T-helper 2 cell treated with Interferon-gamma antibody and Interleukin-4, amounts not matched to agents 5 μg/mL and 100 μg/mL, for 36 hours (primary cell): Measurements from ENCODE around the gene RPP25L.

Experiments used
- DNase-seq: peaks from one replicate; pipeline ENCODE4 v3.0.0; 2021; ENCODE audit warnings: low spot score
- H3K27ac Mint-ChIP-seq: one replicate; pipeline ENCODE4 v1.8.0; 2021; ENCODE audit warnings: mild to moderate bottlenecking, mixed read lengths
- H3K27me3 Mint-ChIP-seq: one replicate; pipeline ENCODE4 v1.8.0; 2021; ENCODE audit warnings: low read depth, mixed read lengths
- H3K36me3 Mint-ChIP-seq: one replicate; pipeline ENCODE4 v1.8.0; 2021; ENCODE audit warnings: low read depth, mixed read lengths
- H3K4me1 Mint-ChIP-seq: one replicate; pipeline ENCODE4 v1.8.0; 2021; ENCODE audit warnings: low read depth, mixed read lengths
- H3K4me3 Mint-ChIP-seq: one replicate; pipeline ENCODE4 v1.8.0; 2022; ENCODE audit warnings: mild to moderate bottlenecking, moderate library complexity, mixed read lengths
- H3K9me3 Mint-ChIP-seq: one replicate; pipeline ENCODE4 v1.8.0; 2021; ENCODE audit warnings: mixed read lengths

RPP25L gene

DNA sequence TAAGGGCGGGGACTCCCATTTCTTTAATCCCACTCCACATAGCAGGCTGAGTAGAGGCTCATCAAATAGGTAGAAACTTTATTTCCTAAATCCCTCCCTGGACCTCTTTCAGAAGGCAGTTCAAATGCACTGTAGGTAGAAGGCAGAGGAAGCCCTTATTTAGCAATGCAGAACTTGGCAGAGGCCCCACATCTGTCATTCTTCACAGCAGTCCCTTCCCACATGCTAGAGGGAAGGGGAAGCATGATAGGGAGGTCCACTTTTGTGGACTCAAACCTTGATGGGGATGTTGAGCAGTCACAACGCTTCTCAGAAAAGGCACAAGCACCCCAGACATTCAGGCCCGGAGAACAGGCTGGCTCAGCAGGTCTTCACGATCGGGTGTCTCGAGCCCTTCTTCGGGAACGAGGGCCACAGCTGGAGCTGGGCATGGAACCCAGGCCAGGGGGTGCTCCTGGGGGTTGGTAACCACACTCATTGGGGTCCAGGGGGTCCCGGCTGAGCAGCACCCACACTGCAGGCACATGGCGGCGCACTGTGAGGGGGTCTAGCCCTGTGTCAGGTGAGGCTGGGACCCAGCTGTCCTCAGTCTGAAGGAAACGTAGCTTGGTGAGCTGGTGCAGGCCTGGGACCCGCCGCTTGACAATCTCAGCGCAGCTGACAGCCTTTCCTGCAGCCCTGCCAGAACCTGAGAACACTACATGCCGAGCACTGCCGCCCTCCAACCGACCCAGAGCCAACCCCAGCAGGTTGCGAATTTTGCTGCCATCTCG, 1.3 kb downstream of the RPP25L start:
- Mint-ChIP-seq H3K9me3 (no peaks in the 10 kb centered on the region), H3K27ac (no peak overlapping the region), H3K4me3 (peak overlapping the region; percentile 92), H3K36me3 (peaks cover 9% of the 10 kb centered on the region), H3K27me3 (no peaks in the 10 kb centered on the region), H3K4me1 (peaks cover 18% of the 10 kb centered on the region)
- DNase-seq: no peak

DNA sequence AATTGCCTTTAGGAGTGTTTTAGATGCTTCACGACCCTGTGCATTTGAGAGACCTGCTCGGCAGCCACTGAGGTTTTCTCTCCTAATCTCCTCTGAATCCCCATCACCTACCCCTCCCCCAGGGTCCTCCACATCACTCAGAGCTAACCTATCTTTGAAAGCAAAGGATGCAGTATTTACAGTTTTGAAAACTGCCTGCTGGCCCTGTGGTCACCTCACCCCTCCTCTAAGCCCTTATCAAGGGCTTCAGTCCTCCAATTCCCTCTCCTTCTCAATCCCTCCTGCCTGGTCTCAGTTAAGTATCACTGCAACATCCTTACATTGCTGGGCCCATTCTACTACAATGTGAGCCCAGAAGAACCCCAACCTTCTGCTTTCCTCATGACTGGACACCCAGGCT, 4.6 kb downstream of the RPP25L start:
- Mint-ChIP-seq H3K36me3 (no peaks in the 10 kb centered on the region), H3K27me3 (peaks cover 6% of the 10 kb centered on the region), H3K4me1 (peaks cover 7% of the 10 kb centered on the region), H3K4me3 (no peak overlapping the region), H3K27ac (no peak overlapping the region), H3K9me3 (no peaks in the 10 kb centered on the region)
- DNase-seq: no peak

DNA sequence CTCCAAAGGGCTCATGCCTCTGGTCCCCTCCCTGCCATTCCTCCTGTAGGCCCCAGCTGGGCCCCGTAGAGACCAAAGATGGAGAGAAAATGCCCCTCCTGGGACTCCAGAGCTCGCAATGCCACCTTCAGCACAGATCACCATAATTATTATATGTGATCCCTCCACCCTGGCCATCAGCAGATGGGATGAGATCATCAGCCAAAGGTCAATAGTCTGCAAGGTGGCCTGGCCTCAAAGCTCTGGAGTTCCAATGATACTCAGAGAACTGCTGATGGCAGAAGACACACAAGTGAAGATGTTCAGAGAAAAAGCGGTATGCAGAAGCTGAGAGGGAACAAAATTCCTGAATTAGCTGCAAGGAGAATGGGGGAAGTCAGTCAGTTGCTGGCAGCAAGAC, 5.0 kb downstream of the RPP25L start:
- no peak overlapping the region for H3K27ac Mint-ChIP-seq
- H3K27me3 Mint-ChIP-seq: peaks cover 6% of the 10 kb centered on the region
- H3K9me3 Mint-ChIP-seq: no peaks in the 10 kb centered on the region
- H3K4me1 Mint-ChIP-seq: peaks cover 6% of the 10 kb centered on the region
- DNase-seq: no peak
- no peaks in the 10 kb centered on the region for H3K36me3 Mint-ChIP-seq
- no peak overlapping the region for H3K4me3 Mint-ChIP-seq

DNA sequence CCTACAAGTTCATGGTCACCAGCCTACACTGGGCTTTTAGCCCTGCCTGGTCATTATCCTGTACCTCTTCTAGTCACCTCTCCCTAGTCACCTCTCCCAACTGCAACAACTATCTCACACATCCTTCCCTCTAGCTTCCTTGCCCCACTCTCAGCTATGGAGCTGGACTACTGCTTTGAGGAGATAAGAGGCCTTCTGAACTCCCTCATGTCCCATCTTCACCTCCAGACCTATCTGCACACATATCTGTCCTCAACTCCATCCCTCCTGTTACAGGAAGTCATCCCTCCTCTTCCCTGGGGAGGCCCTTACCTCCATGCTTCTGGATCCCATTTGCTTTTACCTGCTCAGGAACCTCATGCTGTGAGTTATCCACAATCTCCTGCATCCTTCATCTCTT, 5.7 kb downstream of the RPP25L start:
- peaks cover 6% of the 10 kb centered on the region for H3K27me3 Mint-ChIP-seq
- H3K4me3 Mint-ChIP-seq: no peak overlapping the region
- no peak overlapping the region for H3K27ac Mint-ChIP-seq
- peaks cover 1% of the 10 kb centered on the region for H3K4me1 Mint-ChIP-seq
- no peaks in the 10 kb centered on the region for H3K36me3 Mint-ChIP-seq
- no peaks in the 10 kb centered on the region for H3K9me3 Mint-ChIP-seq
- no peak for DNase-seq

DNA sequence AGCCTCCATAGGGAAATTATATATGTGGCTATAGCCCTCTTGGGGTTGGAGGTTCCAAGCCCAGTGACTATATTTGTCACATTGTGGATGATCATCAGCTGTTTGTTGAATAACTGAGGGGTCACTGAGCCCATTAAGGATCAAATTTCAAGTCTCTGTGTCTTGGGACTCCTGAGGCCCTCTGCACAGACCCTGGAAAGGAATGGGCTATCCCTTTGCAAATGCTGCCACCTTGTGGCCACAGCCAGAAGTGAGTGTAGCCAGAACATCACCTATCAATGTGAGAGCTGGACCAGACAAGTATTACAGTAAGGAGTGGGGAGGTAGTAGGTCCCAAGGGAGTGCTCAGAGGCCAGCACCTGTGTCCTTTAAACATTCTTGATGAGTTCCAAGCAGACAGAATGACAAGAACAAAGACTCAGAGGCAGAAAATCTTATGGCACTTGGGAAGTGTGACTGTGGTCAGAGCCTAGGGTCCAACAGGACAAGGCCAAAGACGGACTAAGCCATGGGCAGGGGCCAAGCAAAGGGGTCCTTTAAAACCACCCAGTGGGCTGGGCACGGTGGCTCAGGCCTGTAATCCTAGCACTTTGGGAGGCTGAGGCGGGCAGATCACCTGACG, 8.2 kb downstream of the RPP25L start:
- peak; percentile 68 for DNase-seq
- no peak overlapping the region for H3K27ac Mint-ChIP-seq
- H3K36me3 Mint-ChIP-seq: no peaks in the 10 kb centered on the region
- no peak overlapping the region for H3K4me3 Mint-ChIP-seq
- peaks cover 11% of the 10 kb centered on the region for H3K27me3 Mint-ChIP-seq
- H3K4me1 Mint-ChIP-seq: no peaks in the 10 kb centered on the region
- no peaks in the 10 kb centered on the region for H3K9me3 Mint-ChIP-seq

DNA sequence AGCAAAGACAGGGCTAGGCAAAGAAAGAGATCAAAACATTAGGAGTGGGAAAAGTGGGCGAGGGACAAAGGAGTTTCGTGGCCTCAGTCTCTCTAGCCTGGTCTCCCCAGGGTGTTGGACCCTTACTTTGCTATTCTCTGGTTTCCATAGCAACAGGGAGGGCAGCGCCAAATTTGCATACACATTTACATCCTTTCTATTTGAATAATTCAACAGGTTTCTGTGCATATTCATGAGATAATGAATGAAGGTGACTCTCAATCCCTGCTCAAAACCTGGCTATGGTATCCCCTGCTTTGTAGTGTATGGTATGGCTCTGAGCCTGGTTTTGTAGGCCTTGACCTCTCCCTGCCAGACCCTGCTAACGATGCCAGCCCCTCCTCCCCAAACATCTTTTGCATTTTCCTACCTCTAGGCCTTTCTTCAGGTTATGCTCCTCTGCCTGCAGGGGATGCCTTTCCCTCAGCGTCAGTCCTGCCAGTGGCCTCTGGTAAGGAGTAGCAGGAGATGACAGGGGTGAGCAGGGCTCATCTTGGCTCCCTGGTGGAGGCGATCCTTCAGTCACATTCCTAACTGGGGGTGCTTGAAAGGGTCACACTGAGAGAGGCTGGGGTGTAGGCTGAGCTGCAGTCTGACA, 9.8 kb downstream of the RPP25L start:
- Mint-ChIP-seq H3K27me3 (peaks cover 17% of the 10 kb centered on the region), H3K27ac (no peak overlapping the region), H3K4me3 (no peak overlapping the region), H3K4me1 (no peaks in the 10 kb centered on the region), H3K36me3 (no peaks in the 10 kb centered on the region), H3K9me3 (no peaks in the 10 kb centered on the region)
- DNase-seq: no peak

DNA sequence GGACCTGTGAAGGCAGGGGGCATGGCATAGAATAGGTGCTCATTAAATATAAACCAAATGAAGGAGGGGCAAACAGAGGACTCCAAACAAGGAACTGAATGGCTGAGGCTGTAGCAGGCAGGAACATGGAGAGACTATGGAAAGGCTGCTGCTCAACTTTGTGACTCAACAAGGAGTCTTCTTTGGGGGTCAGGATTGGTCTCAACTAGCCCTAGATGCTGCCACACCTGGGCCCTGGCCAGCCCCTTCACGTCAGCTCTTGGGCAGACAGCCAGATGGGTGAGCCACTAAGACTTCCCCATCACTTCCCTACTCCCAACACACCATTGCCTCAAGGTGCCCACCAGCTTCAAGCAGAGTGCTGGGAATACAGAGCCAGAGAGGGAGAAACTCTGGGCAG, 11.0 kb downstream of the RPP25L start:
- Mint-ChIP-seq H3K9me3 (no peaks in the 10 kb centered on the region), H3K27me3 (peaks cover 26% of the 10 kb centered on the region), H3K4me3 (no peak overlapping the region), H3K27ac (no peak overlapping the region), H3K4me1 (no peaks in the 10 kb centered on the region), H3K36me3 (no peaks in the 10 kb centered on the region)
- no peak for DNase-seq

DNA sequence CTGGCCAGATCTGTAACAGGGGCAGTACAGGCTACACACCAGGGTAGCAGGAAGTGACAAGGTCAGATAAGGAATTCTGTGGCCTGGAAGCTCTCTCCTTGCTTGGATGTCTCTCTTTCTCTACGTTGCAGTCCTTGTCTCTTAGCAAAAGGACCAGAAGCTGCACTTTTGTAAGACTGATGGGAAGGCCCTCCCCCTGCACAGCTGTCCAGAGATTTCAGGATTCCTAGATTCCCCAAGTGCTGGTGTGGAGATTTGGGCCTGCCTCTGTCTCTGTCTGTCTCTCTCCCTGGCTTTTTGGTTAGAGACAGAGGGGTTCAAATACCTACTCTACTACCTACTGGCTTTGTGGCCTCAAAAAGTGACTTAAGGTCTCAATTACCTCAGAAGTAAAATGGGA, 12.4 kb downstream of the RPP25L start:
- Mint-ChIP-seq H3K36me3 (no peaks in the 10 kb centered on the region), H3K27ac (no peak overlapping the region), H3K4me3 (no peak overlapping the region), H3K4me1 (no peaks in the 10 kb centered on the region), H3K27me3 (peaks cover 25% of the 10 kb centered on the region), H3K9me3 (no peaks in the 10 kb centered on the region)
- no peak for DNase-seq

DNA sequence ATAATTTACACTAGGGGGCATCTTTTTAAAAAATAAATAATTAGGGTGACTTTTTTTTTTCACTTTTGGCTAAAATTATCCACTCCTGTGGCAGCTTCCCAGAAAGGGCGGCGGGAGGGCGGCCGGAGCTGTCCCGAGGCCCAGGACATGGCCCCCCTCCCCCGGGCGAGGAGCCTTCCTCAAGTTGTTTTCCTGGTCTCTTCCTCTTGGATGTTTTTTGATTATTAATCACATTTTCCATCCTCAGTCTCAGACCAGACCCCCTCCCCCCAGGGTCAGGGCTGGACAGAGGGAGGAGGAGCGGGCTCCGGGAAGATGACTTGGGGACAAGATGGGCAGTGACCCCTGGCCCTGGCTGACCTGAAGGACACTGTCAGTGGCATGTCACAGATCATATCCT, 17.7 kb downstream of the RPP25L start:
- H3K4me1 Mint-ChIP-seq: peaks cover 7% of the 10 kb centered on the region
- H3K36me3 Mint-ChIP-seq: no peaks in the 10 kb centered on the region
- H3K27ac Mint-ChIP-seq: no peak overlapping the region
- peaks cover 59% of the 10 kb centered on the region for H3K27me3 Mint-ChIP-seq
- no peak overlapping the region for H3K4me3 Mint-ChIP-seq
- no peaks in the 10 kb centered on the region for H3K9me3 Mint-ChIP-seq
- DNase-seq: no peak

DNA sequence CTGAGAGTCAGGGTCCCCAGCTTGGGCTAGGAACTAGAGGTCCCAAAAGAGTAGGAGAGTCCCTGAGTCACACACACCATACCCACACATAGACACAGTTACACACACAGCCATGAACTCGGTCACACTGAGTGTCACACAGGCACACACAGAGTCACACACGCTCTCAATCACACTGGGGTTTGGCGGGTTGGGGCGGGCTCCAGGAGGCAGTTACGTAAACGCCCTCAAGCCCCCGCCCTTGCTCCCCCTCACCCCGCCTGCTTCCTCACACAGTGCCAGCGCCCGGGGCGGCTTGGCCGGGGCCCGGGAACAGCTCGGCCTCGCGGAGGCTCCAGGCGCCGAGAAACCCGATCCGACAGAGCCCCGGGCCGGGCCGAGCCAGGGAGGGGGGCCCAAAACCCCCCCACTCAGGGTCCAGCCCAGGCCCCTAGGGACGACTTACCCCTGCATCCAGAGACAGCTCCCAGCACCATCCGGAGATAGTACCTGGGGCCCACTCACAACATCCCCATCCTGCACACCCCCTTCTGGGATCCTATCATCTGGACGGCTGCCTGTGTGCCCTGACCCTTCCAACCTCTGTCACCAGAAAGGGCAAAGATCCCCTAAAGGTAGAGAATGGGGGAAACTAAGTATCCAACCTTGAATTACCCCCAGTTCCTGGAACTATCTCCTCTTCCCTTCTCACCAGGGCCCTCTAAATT, 18.8 kb downstream of the RPP25L start:
- Mint-ChIP-seq H3K9me3 (no peaks in the 10 kb centered on the region), H3K27ac (no peak overlapping the region), H3K4me1 (peaks cover 10% of the 10 kb centered on the region), H3K4me3 (peak overlapping the region; percentile 0), H3K36me3 (no peaks in the 10 kb centered on the region), H3K27me3 (peaks cover 69% of the 10 kb centered on the region)
- DNase-seq: no peak

DNA sequence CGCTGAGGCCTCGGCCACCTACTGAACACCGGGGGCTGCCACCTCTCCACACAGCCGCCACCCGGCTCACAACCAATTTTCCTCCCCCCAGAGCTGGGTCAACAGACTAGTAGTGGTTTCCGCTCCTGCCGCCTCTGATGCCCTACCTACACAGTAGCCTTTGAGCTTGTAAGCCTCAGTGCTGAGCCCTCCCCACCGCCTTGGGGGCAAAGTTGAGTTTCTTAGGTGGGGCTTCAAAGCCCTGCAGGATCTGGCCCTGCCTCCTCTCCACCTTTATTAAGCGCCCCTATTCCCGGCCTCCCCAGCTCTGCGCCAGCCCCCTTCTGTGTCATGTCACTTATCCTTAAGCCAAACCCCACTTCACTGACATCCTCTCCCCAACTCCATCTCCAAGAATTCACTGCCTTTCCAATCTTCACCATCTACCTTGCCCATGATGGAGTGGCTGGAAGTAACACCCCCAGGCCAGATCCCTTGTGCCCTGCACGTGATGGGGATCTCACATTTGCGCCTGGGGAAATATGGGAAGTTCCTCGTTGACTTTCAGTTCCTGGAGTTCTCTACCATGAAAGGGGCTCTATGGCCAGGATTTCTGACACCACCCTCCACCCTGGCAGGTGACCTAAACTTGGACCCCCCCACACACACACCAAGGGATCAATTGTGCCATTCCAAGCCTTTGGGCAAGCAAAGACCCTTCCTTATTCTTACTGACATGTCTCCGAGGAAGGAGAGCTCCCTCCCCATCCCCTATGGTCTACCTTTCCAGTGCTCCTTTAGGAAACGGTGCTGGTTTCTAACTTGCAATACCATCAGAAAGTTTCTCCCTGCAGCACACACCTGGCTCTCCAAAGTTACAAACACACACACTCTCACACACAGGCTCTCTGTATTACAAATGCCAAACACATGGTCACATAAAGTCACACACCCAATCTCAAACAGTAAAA, 19.7 kb downstream of the RPP25L start:
- peaks cover 10% of the 10 kb centered on the region for H3K4me1 Mint-ChIP-seq

DNA sequence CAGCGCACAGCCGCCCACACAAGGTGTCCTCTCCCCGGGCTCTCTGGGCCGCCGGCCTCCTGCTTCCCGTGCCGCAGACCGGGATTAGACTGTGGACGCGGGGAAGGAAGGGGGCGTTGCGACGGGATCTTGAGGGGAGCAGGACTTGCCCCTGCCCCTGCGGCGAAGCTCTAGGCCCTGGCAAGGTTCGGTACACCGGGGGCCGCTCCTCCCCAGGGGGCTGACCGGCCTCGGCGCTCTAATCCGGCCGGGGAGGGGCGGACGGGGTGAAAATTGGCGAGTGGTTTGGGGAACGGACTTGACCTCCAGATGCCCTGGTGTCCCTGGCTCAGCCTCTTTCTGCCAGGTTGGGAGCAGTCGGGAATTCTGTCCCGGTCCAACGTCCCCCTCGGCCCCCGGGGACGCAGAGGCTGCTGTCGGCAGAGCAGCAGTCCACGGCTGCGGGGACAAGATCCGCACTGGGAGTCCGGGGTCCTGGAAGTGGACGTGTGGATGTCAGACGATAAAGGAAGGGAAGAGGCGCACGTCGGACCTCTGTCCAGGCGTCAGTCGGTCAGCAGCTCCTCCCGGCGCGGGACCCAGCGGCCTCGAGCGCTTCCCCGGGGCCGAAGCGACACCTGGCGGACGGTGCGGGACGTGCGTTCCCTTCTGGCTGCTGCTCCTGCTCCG, 20.5 kb downstream of the RPP25L start:
- H3K4me3 Mint-ChIP-seq: peak overlapping the region; percentile 60
- peaks cover 10% of the 10 kb centered on the region for H3K4me1 Mint-ChIP-seq
- no peak overlapping the region for H3K27ac Mint-ChIP-seq
- H3K9me3 Mint-ChIP-seq: no peaks in the 10 kb centered on the region
- no peaks in the 10 kb centered on the region for H3K36me3 Mint-ChIP-seq
- H3K27me3 Mint-ChIP-seq: peaks cover 76% of the 10 kb centered on the region
- peak; percentile 70 for DNase-seq

More for the DNA sequence above, 19.7 kb downstream of the RPP25L start:
- H3K9me3 Mint-ChIP-seq: no peaks in the 10 kb centered on the region
- peaks cover 71% of the 10 kb centered on the region for H3K27me3 Mint-ChIP-seq
- H3K27ac Mint-ChIP-seq: no peak overlapping the region
- DNase-seq: no peak
- peak overlapping the region; percentile 42 for H3K4me3 Mint-ChIP-seq
- no peaks in the 10 kb centered on the region for H3K36me3 Mint-ChIP-seq
